Aorta (tissue), 5 donors: ENCODE data around the gene CCDC93. TPM values are rescaled to one million over a fixed set of nuclear protein-coding genes. Genes with fewer than 3 reads are reported as not detected.
"Not testable (repeated sequence)": the region's sequence is repeated elsewhere in the genome, so short reads cannot be mapped to it uniquely, and the experiment has no call there.

Experiments used
- ATAC-seq: fragments of 200-7000 bp; cut with Tn5 transposase; one replicate; pipeline ENCODE4 v1.9.1; 2022; ENCODE audit warnings: moderate library complexity; ENCODE audit not compliant: low FRiP score
- DNase-seq, 2 donors: peaks; one replicate each; pipeline ENCODE4 v3.0.0-alpha.2; 2020
- H3K27ac ChIP-seq, 2 donors: one replicate each; pipeline ENCODE4 v1.5.1; 2013; ENCODE audit warnings: low read length in 2 of 2, mild to moderate bottlenecking in 2 of 2, moderate library complexity in 2 of 2, control low read depth in 1 of 2, inconsistent platforms in 1 of 2, low read depth in 1 of 2
- H3K27me3 ChIP-seq, 2 donors: one replicate each; pipeline ENCODE4 v1.6.1; 2013; ENCODE audit warnings: control low read depth in 1 of 2, low read length in 1 of 2, mild to moderate bottlenecking in 1 of 2, moderate library complexity in 1 of 2; ENCODE audit not compliant: insufficient read depth in 2 of 2, control insufficient read depth in 1 of 2
- H3K36me3 ChIP-seq, 2 donors: one replicate each; pipeline ENCODE4 v1.6.1; 2013; ENCODE audit warnings: control low read depth in 1 of 2, low read length in 1 of 2, mild to moderate bottlenecking in 1 of 2; ENCODE audit not compliant: insufficient read depth in 2 of 2, control insufficient read depth in 1 of 2
- H3K4me1 ChIP-seq, 2 donors: one replicate each; pipeline ENCODE4 v1.6.1; 2013; ENCODE audit warnings: low read length in 2 of 2, control low read depth in 1 of 2, mild to moderate bottlenecking in 1 of 2, moderate library complexity in 1 of 2; ENCODE audit not compliant: insufficient read depth in 2 of 2, control insufficient read depth in 1 of 2
- H3K4me3 ChIP-seq, 2 donors: one replicate each; pipeline ENCODE4 v1.5.1; 2013; ENCODE audit warnings: low read length in 2 of 2, control low read depth in 1 of 2, mild to moderate bottlenecking in 1 of 2
- H3K9me3 ChIP-seq: one replicate; pipeline ENCODE4 v1.6.1; 2013; ENCODE audit warnings: mild to moderate bottlenecking, low read length; ENCODE audit not compliant: control insufficient read depth
- WGBS, 2 donors: extraction: QIAGEN DNeasy Blood & Tissue Kit; methylation state at CpG; one replicate each; pipeline ENCODE4 v1.1.7; 2013; 5-methylcytosine and 5-hydroxymethylcytosine counted together
- intact Hi-C, 2 donors: fragments of 100-400 bp; cut with DNase I; formaldehyde crosslinking; loops; one replicate each; pipeline versions ENCODE4 v1.14.2 to v1.15.0; 2022
- polyA plus RNA-seq, 2 donors: library from polyadenylated mRNA; stranded (reverse); fragments of 200-250 nt; gene quantifications; one replicate each; pipeline ENCODE4 v1.2.3, GENCODE V29; 2013
- total RNA-seq, 2 donors: library from RNA; stranded (reverse); fragmentation: NEBNext Ultra II Directional; extraction: Animal tissue kit (Norgen Biotek cat#: 25700); gene quantifications; one replicate each; pipeline ENCODE4 v1.2.1, GENCODE V29; 2021
- donor health status: healthy with polysubstance abuse.
- donor health status: Bipolar disorder and iron deficiency.
- donor health status: DM: no; HTN: no; CAD: no.
- donor health status: DM: no; HTN: no; CAD: no.
- donor health status: DM: yes; HTN: yes; CAD: no.

Gene CCDC93
- total and polyA plus RNA-seq, 4 donors: 5.8 to 42.8 (median 23.5) TPM

DNA sequence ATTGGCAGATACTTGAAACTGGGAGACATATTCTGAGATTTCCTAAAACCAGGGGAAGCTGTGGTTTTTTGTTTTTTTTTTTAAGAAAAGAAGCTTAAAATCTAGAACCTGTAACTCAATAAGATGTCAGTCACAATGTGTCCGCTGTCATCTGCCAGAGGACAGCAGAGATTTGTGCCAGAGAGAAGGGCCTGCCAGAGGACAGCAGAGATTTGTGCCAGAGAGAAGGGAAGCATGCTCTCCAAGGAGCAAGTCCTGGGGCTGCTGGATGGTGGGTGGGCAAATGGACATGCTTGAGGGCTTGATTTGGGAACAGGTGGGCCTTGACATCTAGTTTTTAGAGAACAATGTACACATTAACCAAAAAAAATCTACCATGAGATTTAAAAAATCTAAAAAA, 77.9 kb downstream of the CCDC93 start:
- 0% methylated on average over 1 of the region's 1 CpG for WGBS, 2 donors
- H3K36me3 ChIP-seq: peaks cover 13 to 18% of the 10 kb centered on the region in 2 donors
- ATAC-seq: no peak

GRCh38 chr2:117935456-117935855, 78.4 kb downstream of the CCDC93 start:
- H3K27me3 ChIP-seq: no peaks in the 10 kb centered on the region
- peaks cover 17 to 18% of the 10 kb centered on the region in 2 donors for H3K36me3 ChIP-seq
- H3K9me3 ChIP-seq: no peaks in the 10 kb centered on the region
- intact Hi-C loops: no loop called here
- no peaks in the 10 kb centered on the region for H3K4me1 ChIP-seq
- DNase-seq (no peak), ATAC-seq (no peak)
- WGBS, 2 donors: 88 to 92% methylated on average over 5 of the region's 5 CpGs
- H3K4me3 ChIP-seq: no peak overlapping the region
- H3K27ac ChIP-seq: no peak overlapping the region

More for the DNA sequence above, 77.9 kb downstream of the CCDC93 start:
- H3K9me3 ChIP-seq: no peaks in the 10 kb centered on the region
- H3K4me1 ChIP-seq: no peaks in the 10 kb centered on the region
- intact Hi-C loops: no loop called here
- H3K27me3 ChIP-seq: no peaks in the 10 kb centered on the region
- no peak overlapping the region for H3K4me3 ChIP-seq
- DNase-seq: no peak
- no peak overlapping the region for H3K27ac ChIP-seq

DNA sequence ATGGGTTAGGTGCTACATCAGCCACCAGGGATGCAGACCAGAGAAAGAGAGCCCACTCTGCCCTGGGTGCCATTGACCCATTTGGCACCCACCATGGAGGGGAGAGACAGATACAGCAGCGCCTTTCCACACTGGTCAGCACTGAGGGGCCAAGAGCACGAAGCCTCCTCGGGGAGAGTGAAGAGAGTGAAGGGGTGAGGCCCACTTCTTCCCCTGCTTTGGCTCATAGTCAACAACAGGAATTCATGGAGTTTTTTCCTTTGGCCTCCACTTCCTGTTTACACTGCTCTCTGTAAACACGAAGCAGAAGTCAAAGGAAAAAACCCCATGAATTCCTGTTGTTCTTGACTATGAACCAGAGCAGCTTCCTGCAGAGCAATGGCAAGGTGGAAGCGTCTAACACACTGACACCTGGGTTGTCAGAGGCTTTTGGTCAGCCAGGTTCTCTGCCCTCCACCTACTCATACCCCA, 80.0 kb downstream of the CCDC93 start:
- no peak overlapping the region for H3K4me3 ChIP-seq
- peaks cover 18 to 20% of the 10 kb centered on the region in 2 donors for H3K36me3 ChIP-seq
- intact Hi-C loops: no loop called here
- WGBS, 2 donors: 58 to 65% methylated on average over 5 of the region's 5 CpGs
- no peak overlapping the region for H3K27ac ChIP-seq
- ATAC-seq: no peak
- no peaks in the 10 kb centered on the region for H3K27me3 ChIP-seq
- no peaks in the 10 kb centered on the region for H3K4me1 ChIP-seq
- H3K9me3 ChIP-seq: no peaks in the 10 kb centered on the region
- no peak for DNase-seq

DNA sequence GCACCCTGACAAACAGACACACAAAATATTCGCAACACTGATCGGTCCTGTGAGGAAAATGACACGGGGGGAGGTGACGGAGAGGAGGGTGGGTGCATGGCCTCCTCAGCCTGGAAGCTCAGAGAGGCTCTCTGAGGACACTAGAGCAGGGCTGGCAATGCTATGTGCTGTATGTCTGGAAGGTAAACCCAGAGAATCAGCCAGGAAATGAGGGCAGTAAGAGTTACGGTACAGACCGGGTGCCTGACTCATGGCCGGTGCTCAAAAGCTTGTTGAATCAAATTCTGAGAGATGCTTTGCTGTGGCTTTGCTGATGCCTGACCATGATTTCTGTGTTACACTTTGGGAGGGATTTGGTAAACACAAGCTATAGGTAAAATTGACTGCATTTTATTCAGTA, 81.9 kb downstream of the CCDC93 start:
- no peak for DNase-seq

GRCh38 chr2:117931266-117931665, 82.6 kb downstream of the CCDC93 start:
- intact Hi-C loops: no loop called here
- WGBS, 2 donors: 91 to 94% methylated on average over 4 of the region's 4 CpGs

More for the DNA sequence above, 81.9 kb downstream of the CCDC93 start:
- Histone ChIP-seq H3K9me3 (no peaks in the 10 kb centered on the region), H3K27me3 (no peaks in the 10 kb centered on the region), H3K27ac (no peak overlapping the region), H3K4me3 (no peak overlapping the region), H3K36me3 (peaks cover 16 to 18% of the 10 kb centered on the region in 2 donors), H3K4me1 (no peaks in the 10 kb centered on the region)
- intact Hi-C loops: no loop called here
- ATAC-seq: no peak
- 92 to 94% methylated on average over 7 of the region's 7 CpGs for WGBS, 2 donors

GRCh38 chr2:117930775-117931174, 83.1 kb downstream of the CCDC93 start:
- Histone ChIP-seq H3K27ac (no peak overlapping the region), H3K4me1 (no peaks in the 10 kb centered on the region), H3K4me3 (no peak overlapping the region), H3K27me3 (no peaks in the 10 kb centered on the region), H3K36me3 (peaks cover 13 to 16% of the 10 kb centered on the region in 2 donors), H3K9me3 (no peaks in the 10 kb centered on the region)
- DNase-seq: no peak
- no peak for ATAC-seq
- intact Hi-C loops: no loop called here
- 87 to 89% methylated on average over 4 of the region's 4 CpGs for WGBS, 2 donors

More at GRCh38 chr2:117931266-117931665, 82.6 kb downstream of the CCDC93 start:
- ATAC-seq: no peak
- no peak for DNase-seq
- Histone ChIP-seq H3K9me3 (no peaks in the 10 kb centered on the region), H3K4me1 (no peaks in the 10 kb centered on the region), H3K27ac (no peak overlapping the region), H3K36me3 (peaks cover 13 to 16% of the 10 kb centered on the region in 2 donors), H3K27me3 (no peaks in the 10 kb centered on the region), H3K4me3 (no peak overlapping the region)

- intact Hi-C loops, DNase-seq, H3K27ac ChIP-seq, H3K4me3 ChIP-seq, ATAC-seq, H3K27me3 ChIP-seq, H3K9me3 ChIP-seq, H3K4me1 ChIP-seq: not testable (repeated sequence)
- peaks cover 12 to 25% of the 10 kb centered on the region in 2 donors for H3K36me3 ChIP-seq
- WGBS, 2 donors: 94% methylated on average over 9 of the region's 9 CpGs
These were observed 90.4 kb downstream of the CCDC93 start for GRCh38 chr2:117923471-117923870.

DNA sequence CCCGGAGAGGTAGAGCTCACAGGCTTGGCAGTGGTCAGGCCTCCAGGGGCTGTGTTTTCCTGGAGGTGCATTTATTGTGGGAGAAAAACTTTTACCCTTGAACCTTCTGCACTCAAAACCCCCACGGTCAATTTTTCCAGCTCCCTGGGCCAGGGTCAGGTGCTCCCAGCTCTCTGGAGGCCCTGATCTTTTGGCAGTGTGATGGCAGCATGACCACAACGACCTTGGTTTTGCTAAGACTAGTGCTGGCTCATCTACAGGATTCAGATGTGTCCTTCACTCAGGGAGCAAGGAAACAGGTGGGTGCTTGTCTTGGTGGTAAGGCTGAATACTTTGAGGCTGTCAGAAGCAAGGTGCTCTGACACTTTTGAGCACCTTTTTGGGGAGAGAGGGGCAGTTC, 92.3 kb downstream of the CCDC93 start:
- Histone ChIP-seq H3K4me1 (no peaks in the 10 kb centered on the region), H3K9me3 (no peaks in the 10 kb centered on the region), H3K27me3 (no peaks in the 10 kb centered on the region), H3K36me3 (peaks cover 12 to 29% of the 10 kb centered on the region in 2 donors), H3K27ac (no peak overlapping the region), H3K4me3 (no peak overlapping the region)
- WGBS, 2 donors: 92 to 94% methylated on average over 3 of the region's 3 CpGs
- no peak for ATAC-seq
- intact Hi-C loops: no loop called here
- no peak for DNase-seq

- intact Hi-C loops: no loop called here
- WGBS, 2 donors: 92% methylated on average over 7 of the region's 7 CpGs
- DNase-seq (no peak), ATAC-seq (no peak)
- no peak overlapping the region for H3K27ac ChIP-seq
- H3K4me3 ChIP-seq: no peak overlapping the region
- no peaks in the 10 kb centered on the region for H3K27me3 ChIP-seq
- no peaks in the 10 kb centered on the region for H3K4me1 ChIP-seq
- no peaks in the 10 kb centered on the region for H3K9me3 ChIP-seq
- H3K36me3 ChIP-seq: peaks cover 12 to 29% of the 10 kb centered on the region in 2 donors
These were observed 95.3 kb downstream of the CCDC93 start for GRCh38 chr2:117918608-117919007.
